HepG2 (cell line): ENCODE measurements around the gene ZFPL1. TPM values are rescaled to one million over a fixed set of nuclear protein-coding genes. Genes with fewer than 3 reads are reported as not detected.

Experiments
- FOSL1 ChIP-seq: sonication (generic); formaldehyde crosslinking; IDR thresholded peaks from 2 replicates; pipeline ENCODE4 v1.9.0; 2021; ENCODE audit warnings: missing genetic modification reagents, borderline replicate concordance
- FOXC1 ChIP-seq: sonication (generic); formaldehyde crosslinking; IDR thresholded peaks from 2 replicates; pipeline ENCODE4 v1.8.0; 2022; ENCODE audit warnings: mild to moderate bottlenecking, missing genetic modification reagents, borderline replicate concordance
- GABPB1 ChIP-seq: IDR thresholded peaks from 2 replicates; pipeline ENCODE4 v1.6.1; 2016; ENCODE audit warnings: mild to moderate bottlenecking, missing genetic modification reagents, moderate library complexity, missing compliant biosample characterization
- GFI1 ChIP-seq: sonication (generic); formaldehyde crosslinking; IDR thresholded peaks from 2 replicates; pipeline ENCODE4 v1.5.0; 2020; ENCODE audit warnings: missing genetic modification reagents, mild to moderate bottlenecking, borderline replicate concordance
- HOXA9 ChIP-seq: sonication (generic); formaldehyde crosslinking; IDR thresholded peaks from 2 replicates; pipeline ENCODE4 v1.8.1; 2022; ENCODE audit warnings: missing genetic modification reagents, mild to moderate bottlenecking, moderate library complexity, borderline replicate concordance
- IKZF5 ChIP-seq: IDR thresholded peaks from 2 replicates; pipeline ENCODE4 v1.6.1; 2018; ENCODE audit warnings: missing genetic modification reagents, mild to moderate bottlenecking, missing compliant biosample characterization
- KAT2B ChIP-seq: fragments of 150-350 bp; IDR thresholded peaks from 2 replicates; pipeline ENCODE4 v1.6.1; 2014; ENCODE audit warnings: low read depth, low read length, borderline replicate concordance
- MAZ ChIP-seq, 2 experiments: sonication (generic) in 1 of 2; formaldehyde crosslinking in 1 of 2; IDR thresholded peaks; 2 replicates each; pipeline versions ENCODE4 v1.5.0 to v1.6.1; 2012 to 2020; ENCODE audit warnings: low read depth in 2 of 2, mild to moderate bottlenecking in 2 of 2, borderline replicate concordance in 1 of 2, improper control_type of control experiment in 1 of 2, low read length in 1 of 2, missing genetic modification reagents in 1 of 2, moderate library complexity in 1 of 2
- MED8 ChIP-seq: sonication (generic); formaldehyde crosslinking; IDR thresholded peaks from 2 replicates; pipeline ENCODE4 v1.8.1; 2023; ENCODE audit warnings: mild to moderate bottlenecking, missing genetic modification reagents; ENCODE audit not compliant: insufficient replicate concordance
- MLX ChIP-seq: IDR thresholded peaks from 2 replicates; pipeline ENCODE4 v1.6.1; 2016
- PHB2 ChIP-seq: fragments of 450-650 bp; IDR thresholded peaks from 2 replicates; pipeline ENCODE4 v1.6.1; 2018; ENCODE audit not compliant: partially characterized antibody
- REL ChIP-seq: sonication (generic); formaldehyde crosslinking; conservative IDR thresholded peaks from 2 replicates; pipeline ENCODE4 v1.8.0; 2022; ENCODE audit warnings: mild to moderate bottlenecking, missing genetic modification reagents, moderate library complexity
- RFXAP ChIP-seq: sonication (generic); formaldehyde crosslinking; IDR thresholded peaks from 2 replicates; pipeline ENCODE4 v1.4.0; 2020; ENCODE audit warnings: missing genetic modification reagents, borderline replicate concordance
- RNF2 ChIP-seq: fragments of 450-650 bp; conservative IDR thresholded peaks from 2 replicates; pipeline ENCODE4 v1.6.1; 2016; ENCODE audit warnings: low read depth
- SP4 ChIP-seq: sonication (generic); formaldehyde crosslinking; IDR thresholded peaks from 2 replicates; pipeline ENCODE4 v1.8.1; 2023; ENCODE audit warnings: mild to moderate bottlenecking, missing genetic modification reagents
- TEF ChIP-seq: sonication (generic); formaldehyde crosslinking; IDR thresholded peaks from 2 replicates; pipeline ENCODE4 v1.5.0; 2020; ENCODE audit warnings: missing genetic modification reagents
- THYN1 ChIP-seq: sonication (generic); formaldehyde crosslinking; IDR thresholded peaks from 2 replicates; pipeline ENCODE4 v1.8.1; 2023; ENCODE audit warnings: low read depth, mild to moderate bottlenecking, moderate library complexity, missing genetic modification reagents, borderline replicate concordance
- U2AF1 ChIP-seq: fragments of 200-400 bp; formaldehyde crosslinking; optimal IDR thresholded peaks from 2 replicates; pipeline ENCODE3; 2017; ENCODE audit warnings: mild to moderate bottlenecking, low read depth, low read length
- YEATS2 ChIP-seq: sonication (generic); formaldehyde crosslinking; IDR thresholded peaks from 2 replicates; pipeline ENCODE4 v1.4.0; 2020; ENCODE audit warnings: missing genetic modification reagents, borderline replicate concordance
- ZFX ChIP-seq: sonication (generic); formaldehyde crosslinking; IDR thresholded peaks from 2 replicates; pipeline ENCODE4 v1.4.0; 2020; ENCODE audit warnings: mild to moderate bottlenecking, low read depth, missing genetic modification reagents, moderate library complexity
- ZGPAT ChIP-seq: IDR thresholded peaks from 2 replicates; pipeline ENCODE4 v1.6.1; 2016; ENCODE audit warnings: mild to moderate bottlenecking
- ZNF850 ChIP-seq: sonication (generic); formaldehyde crosslinking; conservative IDR thresholded peaks from 2 replicates; pipeline ENCODE4 v1.9.0; 2021; ENCODE audit warnings: mild to moderate bottlenecking, missing genetic modification reagents
- ZSCAN12 ChIP-seq: sonication (generic); formaldehyde crosslinking; IDR thresholded peaks from 2 replicates; pipeline ENCODE4 v1.9.0; 2021; ENCODE audit warnings: mild to moderate bottlenecking, missing genetic modification reagents
- polyA plus RNA-seq, 8 experiments: library from polyadenylated mRNA; depleted of rRNA in 3 of 8; stranded (reverse) in 7 of 8; unstranded in 1 of 8; fragments of >200 nt; fragmentation: Illumina TruSeq in 4 of 8; extraction: Trizol in 4 of 8; gene quantifications; 2 replicates each; pipeline versions ENCODE4 v1.2.1 to v1.2.3, GENCODE V29; 2011 to 2016; ENCODE audit warnings: low read depth in 4 of 8, missing spikeins in 1 of 8, mixed read lengths in 1 of 8; ENCODE audit not compliant: insufficient read depth in 1 of 8
- total RNA-seq, 5 experiments: library from RNA; depleted of rRNA; stranded (reverse); fragments of >200 nt; fragmentation: Illumina TruSeq; extraction: Trizol; gene quantifications; 2 replicates each; pipeline ENCODE4 v1.2.3, GENCODE V29; 2016; ENCODE audit warnings: low read depth in 1 of 5

The ZFPL1 gene
- total and polyA plus RNA-seq, 2 of the 13 experiments (the other 11 are each of a cell fraction or from before 2014, with no cell fraction given), result 32.2 to 56.0 TPM

GRCh38 chr11:65111744-65112545 lies 27.9 kb downstream of the ZFPL1 start, which contains the start of gene TM7SF2 (continued):
- TF ChIP-seq IKZF5 (no peak), TEF (CRISPR knock-in tag) (no peak; the same call in 1 of the 2 replicates), MED8 (CRISPR knock-in tag) (peak; percentile 47), KAT2B (no peak), SP4 (CRISPR knock-in tag) (peak; percentile 81), ZFX (CRISPR knock-in tag) (peak; percentile 66; the same call in 1 of the 2 replicates), PHB2 (no peak), MLX (CRISPR knock-in tag) (no peak), MAZ (IDR thresholded peaks at IDR 0.05; ENCODE audit: borderline replicate concordance, low read depth, low read length) (no peak; the same call in 1 of the 2 replicates), MAZ (CRISPR knock-in tag; IDR thresholded peaks at IDR 0.05; ENCODE audit: low read depth) (peak; percentile 67), FOXC1 (CRISPR knock-in tag) (no peak), REL (CRISPR knock-in tag) (no peak), FOSL1 (CRISPR knock-in tag) (no peak), GFI1 (CRISPR knock-in tag) (no peak), ZGPAT (CRISPR knock-in tag) (peak; percentile 29; the same call in 1 of the 2 replicates), HOXA9 (CRISPR knock-in tag) (peak; percentile 55; the same call in 1 of the 2 replicates), THYN1 (CRISPR knock-in tag) (no peak), GABPB1 (peak; percentile 34; the same call in 1 of the 2 replicates), RNF2 (no peak), ZSCAN12 (CRISPR knock-in tag) (peak; percentile 40; the same call in 1 of the 2 replicates), YEATS2 (CRISPR knock-in tag) (no peak), RFXAP (0 out of 2 replicates have a peak, but pooled peaks have one; percentile 74), U2AF1 (no peak), ZNF850 (CRISPR knock-in tag) (no peak)
